ENCODE measurements around the gene KRTAP5-11.
"Not testable (repeated sequence)": the region's sequence is repeated elsewhere in the genome, so short reads cannot be mapped to it uniquely, and the experiment has no call there.

DNA sequence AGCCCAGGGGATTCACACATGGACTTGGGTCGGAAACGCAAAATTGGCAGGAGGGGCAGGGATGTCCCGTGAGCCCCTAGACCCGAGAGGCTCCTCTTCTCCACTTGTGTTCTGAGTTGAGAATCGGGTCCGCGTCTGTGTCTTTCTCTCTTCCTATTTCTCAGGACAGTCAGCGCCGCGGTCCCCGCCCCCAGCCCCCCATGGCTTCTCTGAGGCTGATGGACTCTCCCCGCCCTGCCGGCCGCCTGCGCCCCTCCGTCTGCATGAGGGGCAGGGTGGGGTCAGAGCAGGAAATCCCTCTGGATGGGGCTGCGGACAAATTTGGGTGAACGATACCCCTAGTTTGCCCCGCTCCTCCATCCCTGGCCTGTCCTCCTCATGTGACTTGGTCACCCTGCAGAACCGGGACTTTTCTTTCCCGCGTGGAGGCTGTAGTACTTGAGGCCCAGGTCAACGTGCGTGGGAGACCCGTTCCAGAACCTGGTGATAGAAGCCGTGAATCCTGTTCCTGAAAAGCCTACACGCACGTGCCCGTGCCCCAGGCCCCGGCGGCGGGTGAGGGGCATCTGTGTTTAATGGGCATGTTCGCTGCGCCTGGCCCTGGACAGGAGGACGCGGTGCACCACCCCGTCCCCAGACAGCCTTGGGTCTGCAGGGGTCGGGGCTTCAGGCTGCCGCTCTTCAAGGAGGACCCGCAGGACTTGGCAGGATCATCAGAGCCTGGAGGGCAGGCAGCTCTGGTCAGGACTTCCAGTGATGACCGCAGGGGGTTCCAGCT, 5.8 kb downstream of the KRTAP5-11 start:
- TF ChIP-seq ZFP3 (CRISPR knock-in tag; IDR thresholded peaks at IDR 0.05), result not testable (repeated sequence)
- TF ChIP-seq, protein P1, sequence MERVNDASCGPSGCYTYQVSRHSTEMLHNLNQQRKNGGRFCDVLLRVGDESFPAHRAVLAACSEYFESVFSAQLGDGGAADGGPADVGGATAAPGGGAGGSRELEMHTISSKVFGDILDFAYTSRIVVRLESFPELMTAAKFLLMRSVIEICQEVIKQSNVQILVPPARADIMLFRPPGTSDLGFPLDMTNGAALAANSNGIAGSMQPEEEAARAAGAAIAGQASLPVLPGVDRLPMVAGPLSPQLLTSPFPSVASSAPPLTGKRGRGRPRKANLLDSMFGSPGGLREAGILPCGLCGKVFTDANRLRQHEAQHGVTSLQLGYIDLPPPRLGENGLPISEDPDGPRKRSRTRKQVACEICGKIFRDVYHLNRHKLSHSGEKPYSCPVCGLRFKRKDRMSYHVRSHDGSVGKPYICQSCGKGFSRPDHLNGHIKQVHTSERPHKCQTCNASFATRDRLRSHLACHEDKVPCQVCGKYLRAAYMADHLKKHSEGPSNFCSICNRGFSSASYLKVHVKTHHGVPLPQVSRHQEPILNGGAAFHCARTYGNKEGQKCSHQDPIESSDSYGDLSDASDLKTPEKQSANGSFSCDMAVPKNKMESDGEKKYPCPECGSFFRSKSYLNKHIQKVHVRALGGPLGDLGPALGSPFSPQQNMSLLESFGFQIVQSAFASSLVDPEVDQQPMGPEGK (CRISPR knock-in tag; IDR thresholded peaks at IDR 0.05; ENCODE audit: borderline replicate concordance), result not testable (repeated sequence)

Measured in SK-N-SH treated with all-trans-retinoic acid at 6 μM for 48 hours (cell line).